Fibroblast of peridontal ligament (primary cell): ENCODE measurements around the gene DOCK2.

ENCODE experiments used
- DNase-seq: peaks from one replicate; pipeline ENCODE4 v3.0.0-alpha.2; 2010; ENCODE audit errors: extremely low read depth

DOCK2 gene

GRCh38 chr5:169688106-169688505, 51.0 kb downstream of the DOCK2 start:
- DNase-seq: no peak

- no peak for DNase-seq
Measured at GRCh38 chr5:169691471-169691870, 54.4 kb downstream of the DOCK2 start.

- DNase-seq: no peak
Measured at GRCh38 chr5:169694091-169694625, 57.1 kb downstream of the DOCK2 start.

GRCh38 chr5:169695025-169695625, 58.0 kb downstream of the DOCK2 start:
- no peak for DNase-seq

- DNase-seq: peak; percentile 99
Measured at GRCh38 chr5:169695919-169696490, 58.9 kb downstream of the DOCK2 start.

- peak; percentile 60 for DNase-seq
Measured at GRCh38 chr5:169696621-169697510, 59.8 kb downstream of the DOCK2 start.

GRCh38 chr5:169697511-169697890, 60.4 kb downstream of the DOCK2 start:
- DNase-seq: no peak

- DNase-seq: no peak
Measured at GRCh38 chr5:169697976-169698375, 60.9 kb downstream of the DOCK2 start.

- DNase-seq: no peak
Measured at GRCh38 chr5:169700611-169701010, 63.5 kb downstream of the DOCK2 start.

GRCh38 chr5:169701910-169702451, 64.9 kb downstream of the DOCK2 start:
- DNase-seq: peak; percentile 80

GRCh38 chr5:169702693-169703481, 65.8 kb downstream of the DOCK2 start:
- DNase-seq: no peak

- DNase-seq: no peak
Measured at GRCh38 chr5:169703813-169704212, 66.7 kb downstream of the DOCK2 start.

- no peak for DNase-seq
Measured at GRCh38 chr5:169705322-169705721, 68.2 kb downstream of the DOCK2 start.

- no peak for DNase-seq
Measured at GRCh38 chr5:169706071-169706470, 69.0 kb downstream of the DOCK2 start.

GRCh38 chr5:169706758-169707450, 69.8 kb downstream of the DOCK2 start:
- peak; percentile 86 for DNase-seq

GRCh38 chr5:169707686-169708085, 70.6 kb downstream of the DOCK2 start:
- no peak for DNase-seq

GRCh38 chr5:169710675-169711074, 73.6 kb downstream of the DOCK2 start:
- no peak for DNase-seq

- no peak for DNase-seq
Measured at GRCh38 chr5:169711551-169712225, 74.6 kb downstream of the DOCK2 start.

GRCh38 chr5:169712428-169712827, 75.4 kb downstream of the DOCK2 start:
- DNase-seq: no peak

- peak; percentile 71 for DNase-seq
Measured at GRCh38 chr5:169716287-169716686, 79.2 kb downstream of the DOCK2 start.
